Measurements from ENCODE around the gene C16orf96.

The C16orf96 gene

DNA sequence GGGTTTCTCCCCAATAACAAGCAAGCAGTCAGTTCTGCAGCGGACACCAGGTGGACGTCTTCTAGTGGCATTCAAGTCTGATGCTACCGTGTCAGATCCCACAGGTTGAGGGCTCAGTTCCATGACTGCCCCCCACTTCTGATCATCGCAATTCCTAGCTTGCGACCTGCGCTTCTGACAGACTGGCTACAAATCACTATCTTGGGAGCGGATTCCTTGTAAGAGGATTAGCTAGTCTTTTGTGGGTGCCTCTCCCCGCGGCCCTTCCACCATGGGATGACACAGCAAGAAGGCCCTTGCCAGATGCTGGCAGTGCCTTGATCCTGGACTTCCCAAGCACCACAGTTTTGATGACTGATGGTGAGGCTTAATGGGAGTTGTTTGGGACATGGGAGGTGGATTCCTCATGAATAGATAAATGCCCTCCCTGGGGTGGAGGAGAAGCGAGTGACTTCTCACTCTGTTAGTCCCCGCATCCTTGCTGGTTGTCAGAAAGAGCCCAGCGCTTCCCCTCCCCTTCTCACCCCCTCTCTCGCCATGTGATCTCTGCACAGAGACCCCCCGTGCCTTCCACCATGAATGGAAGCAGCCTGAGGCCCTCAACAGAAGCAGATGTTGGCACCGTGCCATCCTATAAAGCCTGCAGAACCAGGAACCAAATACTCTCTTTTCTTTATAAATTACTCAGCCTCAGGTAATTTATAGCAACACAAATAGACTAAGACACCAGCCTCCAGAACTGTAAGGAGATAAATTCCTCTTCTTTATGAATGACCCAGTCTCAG lies 36.7 kb upstream of the C16orf96 start:
- Mint-ChIP-seq H3K4me3 (no peak overlapping the region), H3K4me1 (peaks cover 48% of the 10 kb centered on the region), H3K36me3 (no peaks in the 10 kb centered on the region), H3K9me3 (no peaks in the 10 kb centered on the region), H3K27me3 (no peaks in the 10 kb centered on the region), H3K27ac (no peak overlapping the region)

- no peak overlapping the region for H3K27ac Mint-ChIP-seq
These were observed 35.2 kb upstream of the C16orf96 start for GRCh38 chr16:4520913-4521312.

GRCh38 chr16:4522051-4522581 lies 34.0 kb upstream of the C16orf96 start:
- Mint-ChIP-seq H3K36me3 (no peaks in the 10 kb centered on the region), H3K27me3 (no peaks in the 10 kb centered on the region), H3K27ac (no peak overlapping the region)

More at GRCh38 chr16:4520913-4521312, 35.2 kb upstream of the C16orf96 start:
- Mint-ChIP-seq H3K36me3 (no peaks in the 10 kb centered on the region), H3K27me3 (no peaks in the 10 kb centered on the region), H3K4me3 (no peak overlapping the region), H3K9me3 (no peaks in the 10 kb centered on the region), H3K4me1 (peaks cover 43% of the 10 kb centered on the region)

GRCh38 chr16:4523686-4524085 lies 32.5 kb upstream of the C16orf96 start:
- Mint-ChIP-seq H3K27me3 (no peaks in the 10 kb centered on the region), H3K9me3 (no peaks in the 10 kb centered on the region), H3K36me3 (no peaks in the 10 kb centered on the region), H3K4me1 (peaks cover 49% of the 10 kb centered on the region), H3K4me3 (no peak overlapping the region), H3K27ac (peak overlapping the region; percentile 74)

More at GRCh38 chr16:4522051-4522581, 34.0 kb upstream of the C16orf96 start:
- Mint-ChIP-seq H3K9me3 (no peaks in the 10 kb centered on the region), H3K4me3 (no peak overlapping the region), H3K4me1 (peaks cover 46% of the 10 kb centered on the region)

DNA sequence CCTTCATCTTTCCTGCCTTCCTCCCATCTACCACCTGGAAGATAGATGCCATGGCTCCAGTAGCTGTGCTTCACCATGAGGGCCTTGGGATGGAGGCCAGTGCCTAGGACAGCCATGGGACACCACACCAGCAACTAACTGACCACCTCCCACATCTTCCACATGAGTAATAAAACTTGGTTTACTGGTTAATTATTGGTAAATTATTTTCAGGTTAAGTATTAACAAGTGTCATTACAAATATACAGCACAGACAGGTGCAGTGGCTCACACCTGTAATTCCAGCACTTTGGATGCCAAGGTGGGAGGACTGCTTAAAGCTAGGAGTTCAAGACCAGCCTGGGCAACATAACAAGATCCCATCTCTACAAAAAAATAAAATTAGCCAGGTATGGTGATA lies 31.6 kb upstream of the C16orf96 start:
- Mint-ChIP-seq H3K4me3 (no peak overlapping the region), H3K36me3 (no peaks in the 10 kb centered on the region), H3K27ac (no peak overlapping the region), H3K27me3 (no peaks in the 10 kb centered on the region), H3K4me1 (peaks cover 50% of the 10 kb centered on the region), H3K9me3 (no peaks in the 10 kb centered on the region)

DNA sequence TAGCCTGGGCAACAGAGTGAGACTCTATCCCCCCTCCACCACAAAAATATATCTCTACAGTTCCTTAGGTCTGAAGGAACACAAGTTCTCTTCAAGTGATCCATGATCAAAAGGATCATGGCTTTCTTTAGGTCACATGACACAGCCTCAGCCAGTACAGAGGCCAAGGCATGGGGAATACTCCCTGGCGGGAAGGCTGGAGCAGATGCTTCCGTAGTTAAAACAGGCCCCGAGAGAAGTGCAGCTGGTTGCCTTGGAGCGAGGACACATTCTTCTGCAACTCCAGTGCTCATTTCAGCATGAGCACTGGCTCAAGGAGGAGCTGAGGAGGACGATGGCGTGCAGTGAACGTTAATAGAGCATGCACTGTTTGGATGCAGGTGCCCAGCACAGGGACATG lies 31.1 kb upstream of the C16orf96 start:
- Mint-ChIP-seq H3K4me1 (peaks cover 52% of the 10 kb centered on the region), H3K36me3 (no peaks in the 10 kb centered on the region), H3K4me3 (no peak overlapping the region), H3K9me3 (no peaks in the 10 kb centered on the region), H3K27me3 (no peaks in the 10 kb centered on the region), H3K27ac (no peak overlapping the region)

DNA sequence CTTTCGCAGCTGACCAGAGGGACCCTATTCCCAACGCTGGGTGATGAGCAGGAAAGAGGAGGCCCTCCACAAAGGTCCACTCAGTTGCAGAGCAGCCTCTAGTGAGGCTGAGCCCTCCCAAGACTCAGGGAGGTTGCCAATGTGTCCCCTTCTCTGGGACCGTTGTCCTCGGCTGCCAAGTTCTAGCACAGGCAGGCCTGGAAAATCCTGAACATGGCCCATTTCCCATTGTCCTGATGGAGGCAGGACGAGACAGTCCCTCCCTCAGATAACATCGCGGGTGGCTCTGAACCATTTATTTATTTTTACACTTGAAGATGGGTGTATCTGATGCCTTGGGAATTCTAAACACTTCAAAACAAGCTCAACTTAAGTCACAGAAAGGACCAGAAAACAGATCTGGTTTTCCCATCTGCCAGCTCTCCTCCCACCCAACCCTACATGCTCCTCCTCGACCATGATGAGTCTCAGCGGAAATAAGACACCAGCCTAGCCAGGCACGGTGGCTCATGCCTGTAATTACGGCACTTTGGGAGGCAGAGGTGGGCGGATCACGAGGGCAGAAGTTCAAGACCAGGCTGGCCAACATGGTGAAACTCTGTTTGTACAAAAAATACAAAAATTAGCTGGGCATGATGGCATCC lies 30.4 kb upstream of the C16orf96 start:
- no peaks in the 10 kb centered on the region for H3K9me3 Mint-ChIP-seq
- no peak overlapping the region for H3K4me3 Mint-ChIP-seq
- no peaks in the 10 kb centered on the region for H3K36me3 Mint-ChIP-seq
- H3K27me3 Mint-ChIP-seq: no peaks in the 10 kb centered on the region
- H3K4me1 Mint-ChIP-seq: peaks cover 56% of the 10 kb centered on the region
- H3K27ac Mint-ChIP-seq: peak overlapping the region; percentile 23

- H3K4me1 Mint-ChIP-seq: peaks cover 74% of the 10 kb centered on the region
- H3K36me3 Mint-ChIP-seq: no peaks in the 10 kb centered on the region
- peak overlapping the region; percentile 75 for H3K4me3 Mint-ChIP-seq
- no peaks in the 10 kb centered on the region for H3K27me3 Mint-ChIP-seq
- peak overlapping the region; percentile 98 for H3K27ac Mint-ChIP-seq
- H3K9me3 Mint-ChIP-seq: no peaks in the 10 kb centered on the region
These were observed 26.8 kb upstream of the C16orf96 start for GRCh38 chr16:4529085-4530060.

GRCh38 chr16:4531811-4532210 lies 24.3 kb upstream of the C16orf96 start:
- H3K36me3 Mint-ChIP-seq: peaks cover 1% of the 10 kb centered on the region
- H3K27me3 Mint-ChIP-seq: no peaks in the 10 kb centered on the region
- peak overlapping the region; percentile 66 for H3K27ac Mint-ChIP-seq
- peaks cover 83% of the 10 kb centered on the region for H3K4me1 Mint-ChIP-seq
- no peak overlapping the region for H3K4me3 Mint-ChIP-seq
- H3K9me3 Mint-ChIP-seq: no peaks in the 10 kb centered on the region

GRCh38 chr16:4532238-4532637 lies 23.9 kb upstream of the C16orf96 start:
- Mint-ChIP-seq H3K27ac (peak overlapping the region; percentile 66), H3K36me3 (peaks cover 1% of the 10 kb centered on the region), H3K9me3 (no peaks in the 10 kb centered on the region), H3K4me1 (peaks cover 83% of the 10 kb centered on the region), H3K27me3 (no peaks in the 10 kb centered on the region), H3K4me3 (no peak overlapping the region)

DNA sequence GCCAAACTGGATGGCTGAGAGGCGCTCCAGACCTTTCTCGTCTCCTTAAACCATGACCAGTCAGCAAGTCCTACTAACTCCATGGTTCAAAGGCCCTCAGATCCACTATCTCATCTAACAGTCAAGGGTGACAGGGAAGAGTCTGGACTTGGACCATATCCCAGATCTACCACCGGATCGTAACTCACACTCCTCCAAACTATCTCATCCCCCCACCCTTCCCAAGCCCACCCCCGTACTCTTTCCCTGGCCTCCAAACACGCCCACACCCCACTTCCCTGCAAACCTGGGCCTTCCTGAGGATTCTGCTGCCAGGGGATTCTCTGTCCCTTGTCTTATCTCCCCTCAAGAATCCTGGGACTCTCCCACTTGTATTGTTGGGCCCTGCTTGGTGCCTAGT lies 22.6 kb upstream of the C16orf96 start:
- Mint-ChIP-seq H3K9me3 (no peaks in the 10 kb centered on the region), H3K27me3 (no peaks in the 10 kb centered on the region), H3K27ac (peak overlapping the region; percentile 62), H3K4me3 (no peak overlapping the region), H3K4me1 (peaks cover 76% of the 10 kb centered on the region), H3K36me3 (peaks cover 1% of the 10 kb centered on the region)

DNA sequence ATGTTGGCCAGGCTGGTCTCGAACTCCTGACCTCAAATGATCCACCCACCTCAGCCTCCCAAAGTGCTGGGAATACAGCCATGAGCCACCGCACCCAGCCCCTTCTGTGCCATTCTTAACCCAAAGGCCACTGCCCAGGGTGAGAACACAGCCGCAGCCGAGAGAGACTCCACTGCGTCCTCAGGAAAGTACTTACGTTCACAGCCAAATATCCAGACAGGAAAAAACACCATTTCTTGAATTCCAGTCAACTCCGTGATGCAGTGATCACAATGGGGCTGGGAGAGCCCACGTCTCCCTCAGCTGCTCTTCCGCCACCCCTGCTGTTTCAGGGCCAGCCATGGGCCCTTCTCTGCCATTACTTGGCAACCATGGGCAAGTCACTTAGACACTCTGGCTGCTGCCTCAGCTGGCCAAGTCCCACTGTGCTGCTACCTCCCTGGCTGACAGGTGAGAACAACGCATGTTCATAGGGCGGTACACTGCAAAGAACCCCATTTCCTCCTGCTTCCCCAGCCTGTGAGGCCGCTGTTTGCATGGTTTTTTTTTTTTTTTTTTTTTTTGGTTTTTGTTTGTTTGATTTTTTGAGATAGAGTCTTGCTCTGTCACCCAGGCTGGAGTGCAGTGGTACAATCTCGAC lies 21.9 kb upstream of the C16orf96 start:
- Mint-ChIP-seq H3K36me3 (peaks cover 1% of the 10 kb centered on the region), H3K9me3 (no peaks in the 10 kb centered on the region), H3K27ac (peak overlapping the region; percentile 4), H3K4me3 (peak overlapping the region; percentile 49), H3K27me3 (no peaks in the 10 kb centered on the region), H3K4me1 (peaks cover 71% of the 10 kb centered on the region)

DNA sequence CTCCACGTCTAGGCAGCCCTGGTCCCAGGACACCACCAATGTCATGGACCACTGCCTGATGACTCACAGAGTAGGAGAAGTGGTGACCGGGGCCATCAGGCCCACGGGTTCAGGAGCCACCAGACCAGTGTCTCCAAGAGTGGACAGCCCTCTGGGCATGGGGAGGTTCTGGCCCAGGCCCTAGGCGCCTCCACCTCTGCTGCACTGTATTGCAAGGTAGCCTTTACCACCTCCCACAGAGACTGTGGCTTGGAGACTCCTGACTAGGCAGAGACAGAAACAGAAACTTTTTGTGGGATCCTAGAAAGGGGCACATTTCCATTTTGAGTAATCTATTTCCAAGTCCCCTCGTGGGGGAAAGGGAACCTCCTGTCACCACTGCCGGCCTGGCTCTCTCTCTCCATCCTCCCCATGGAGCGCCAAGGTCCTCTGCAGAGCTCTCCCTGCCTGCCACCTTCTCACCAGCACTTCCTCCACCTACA lies 20.5 kb upstream of the C16orf96 start:
- Mint-ChIP-seq H3K4me3 (peak overlapping the region; percentile 47), H3K36me3 (peaks cover 7% of the 10 kb centered on the region), H3K4me1 (peaks cover 59% of the 10 kb centered on the region), H3K9me3 (peaks cover 4% of the 10 kb centered on the region), H3K27me3 (no peaks in the 10 kb centered on the region), H3K27ac (peak overlapping the region; percentile 9)

DNA sequence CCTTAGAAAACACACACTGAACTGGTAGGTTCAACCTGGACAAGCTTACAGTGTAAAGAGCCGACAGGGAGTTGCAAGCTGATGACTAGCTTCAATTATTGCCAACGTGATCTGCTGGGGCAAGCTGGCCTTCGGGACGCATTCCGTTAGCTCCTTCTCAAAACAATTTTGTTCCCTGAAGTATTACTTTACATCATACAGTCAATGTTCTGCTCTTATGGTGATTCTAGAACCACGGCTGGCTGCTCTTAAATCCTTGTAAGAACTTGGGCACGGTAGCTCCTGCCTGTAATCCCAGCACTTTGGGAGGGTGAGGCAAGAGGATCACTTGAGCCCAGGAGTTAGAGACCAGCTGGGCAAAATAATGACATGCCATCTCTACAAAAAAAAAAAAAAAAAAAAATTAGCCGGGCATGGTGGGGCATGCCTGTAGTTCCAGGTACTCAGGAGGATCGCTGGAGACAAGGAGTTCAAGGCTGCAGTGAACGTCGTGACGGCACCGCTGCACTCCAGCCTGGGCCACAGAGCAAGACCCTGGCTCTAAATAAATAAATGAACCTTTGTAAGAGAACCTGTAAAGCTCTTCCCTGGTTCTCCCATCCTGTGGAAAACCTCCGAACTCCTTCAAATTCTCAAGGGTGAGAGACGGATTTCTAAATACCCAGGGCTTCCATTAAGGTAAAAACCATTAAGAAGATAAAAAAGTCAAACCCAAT lies 19.6 kb upstream of the C16orf96 start:
- peak overlapping the region; percentile 25 for H3K27ac Mint-ChIP-seq
- peaks cover 59% of the 10 kb centered on the region for H3K4me1 Mint-ChIP-seq
- H3K4me3 Mint-ChIP-seq: peak overlapping the region; percentile 72
- H3K36me3 Mint-ChIP-seq: peaks cover 7% of the 10 kb centered on the region
- H3K27me3 Mint-ChIP-seq: no peaks in the 10 kb centered on the region
- H3K9me3 Mint-ChIP-seq: peaks cover 4% of the 10 kb centered on the region

Data from activated naive CD4-positive, alpha-beta T cell treated with anti-CD3 and anti-CD28 coated beads, Interleukin-2, amount 50 U/mL, for 24 hours (primary cell).